Measurements from ENCODE around the gene IER5L.
"Not testable (repeated sequence)": the region's sequence is repeated elsewhere in the genome, so short reads cannot be mapped to it uniquely, and the experiment has no call there.

The IER5L gene

DNA sequence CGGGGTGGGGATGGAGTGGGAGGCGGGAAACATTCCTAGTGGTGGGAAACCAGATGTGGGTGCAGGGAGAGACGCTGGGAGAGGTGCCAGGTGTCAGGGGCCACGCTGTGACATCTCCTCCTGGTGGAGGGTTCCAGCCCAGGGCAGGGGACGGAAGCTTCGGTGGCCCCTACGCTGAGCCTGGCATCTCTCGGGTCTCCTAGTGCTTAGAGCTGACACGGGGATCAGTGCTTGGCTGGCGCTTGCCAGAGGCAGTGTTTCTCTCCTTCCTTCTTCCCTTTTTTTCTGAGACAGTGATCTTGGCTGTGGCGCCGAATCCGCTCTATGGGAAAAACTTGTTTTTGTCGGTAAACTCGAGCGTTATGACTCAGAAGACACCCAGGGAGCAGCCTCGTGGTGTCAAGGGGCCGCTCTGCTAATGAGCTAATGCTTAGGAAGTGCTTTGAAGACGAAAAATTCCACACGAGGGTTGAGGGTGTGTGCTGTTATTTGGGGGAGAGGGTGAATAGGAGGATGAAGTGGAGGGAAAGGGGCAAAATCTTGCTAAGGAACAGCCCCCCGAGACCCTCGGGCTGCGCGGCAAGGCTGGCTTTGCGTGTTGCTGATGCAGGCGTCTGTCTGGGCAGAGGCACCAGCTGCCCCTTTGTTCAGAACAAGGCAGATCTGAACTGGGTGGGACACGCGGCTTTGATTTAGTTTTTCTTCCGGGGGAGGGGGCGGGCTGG is 20.4 kb upstream of the IER5L start:
- in situ Hi-C loops (cut with MboI; ENCODE audit: low sequenced_read_pairs), result no loop called here
- H3K9me3 ChIP-seq, result no peaks in the 10 kb centered on the region
- H3K27me3 ChIP-seq (ENCODE audit: low read depth), result 0 out of 2 replicates have a peak, but pooled peaks cover 2% of the 10 kb centered on the region
- H3K4me3 ChIP-seq, result no peak overlapping the region
- no peaks in the 10 kb centered on the region for H3K36me3 ChIP-seq (replicated peaks)
- DNase-seq (ENCODE audit: low spot score in 2 of 2), result no peak
- peaks cover 3% of the 10 kb centered on the region for H3K4me1 ChIP-seq

DNA sequence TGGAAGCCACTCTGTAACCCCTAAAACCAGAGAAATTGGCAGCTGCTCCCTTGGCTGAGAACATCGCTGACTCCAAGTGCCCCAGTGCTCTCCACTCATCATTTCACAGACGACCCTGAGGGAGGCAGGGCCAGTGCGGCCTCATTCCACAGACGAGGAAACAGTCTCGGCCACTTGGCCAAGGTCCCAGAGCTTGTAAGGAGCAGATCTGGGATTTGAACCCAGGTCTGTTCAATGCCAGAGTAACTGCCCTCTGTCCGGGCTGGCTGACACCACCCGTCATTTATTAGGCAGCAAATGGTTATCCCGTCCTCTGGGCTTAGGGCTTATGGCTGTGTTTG is 19.9 kb upstream of the IER5L start:
- Histone ChIP-seq H3K4me1 (no peaks in the 10 kb centered on the region), H3K9me3 (no peaks in the 10 kb centered on the region), H3K27me3 (ENCODE audit: low read depth) (0 out of 2 replicates have a peak, but pooled peaks cover 2% of the 10 kb centered on the region), H3K4me3 (no peak overlapping the region), H3K36me3 (replicated peaks) (no peaks in the 10 kb centered on the region)
- in situ Hi-C loops (cut with MboI; ENCODE audit: low sequenced_read_pairs), result no loop called here
- DNase-seq (ENCODE audit: low spot score in 2 of 2), result no peak

DNA sequence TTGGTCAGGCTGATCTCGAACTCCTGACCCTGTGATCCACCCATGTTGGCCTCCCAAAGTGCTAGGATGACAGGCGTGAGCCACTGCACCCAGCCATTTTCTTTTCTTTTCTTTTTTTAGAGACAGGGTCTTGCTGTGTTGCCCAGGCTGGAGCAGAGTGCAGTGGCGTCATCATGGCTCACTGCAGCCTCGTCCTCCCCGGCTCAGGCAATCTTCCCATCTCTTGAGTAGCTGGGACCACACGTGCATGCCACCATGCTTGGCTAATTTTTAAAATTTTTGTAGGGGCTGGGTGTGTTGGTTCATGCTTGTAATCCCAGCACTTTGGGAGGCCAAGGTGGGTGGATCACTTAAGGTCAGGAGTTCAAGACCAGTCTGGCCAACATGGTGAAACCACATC is 19.0 kb upstream of the IER5L start:
- in situ Hi-C loops (cut with MboI; ENCODE audit: low sequenced_read_pairs); H3K27me3 ChIP-seq (ENCODE audit: low read depth); H3K9me3 ChIP-seq; H3K4me3 ChIP-seq; H3K4me1 ChIP-seq; DNase-seq (ENCODE audit: low spot score in 2 of 2); H3K36me3 ChIP-seq (replicated peaks): not testable (repeated sequence)

DNA sequence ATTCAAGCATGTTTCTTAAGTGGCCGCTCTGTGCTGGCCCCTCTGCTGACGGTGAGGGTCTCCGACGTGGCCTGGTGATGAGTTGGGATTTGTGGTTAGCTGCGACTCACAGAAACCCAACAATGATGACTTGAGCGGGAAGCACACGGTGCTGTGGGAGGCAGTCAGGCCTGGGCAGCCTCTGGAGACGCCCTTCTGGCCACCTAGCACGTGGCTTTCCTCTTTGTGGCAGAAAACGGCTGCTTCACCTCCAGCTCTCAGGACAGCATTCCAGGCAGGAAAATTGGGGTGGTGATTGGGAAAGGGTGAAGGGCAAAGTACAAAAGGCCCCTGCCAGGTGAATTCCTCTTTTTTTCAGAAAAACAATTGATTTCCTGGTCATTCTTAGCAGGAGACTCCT is 17.5 kb upstream of the IER5L start:
- Histone ChIP-seq H3K27me3 (ENCODE audit: low read depth) (0 out of 2 replicates have a peak, but pooled peaks cover 2% of the 10 kb centered on the region), H3K36me3 (replicated peaks) (no peaks in the 10 kb centered on the region), H3K9me3 (no peaks in the 10 kb centered on the region), H3K4me1 (no peaks in the 10 kb centered on the region), H3K4me3 (no peak overlapping the region)
- no peak for DNase-seq (ENCODE audit: low spot score in 2 of 2)
- in situ Hi-C loops (cut with MboI; ENCODE audit: low sequenced_read_pairs), result no loop called here

DNA sequence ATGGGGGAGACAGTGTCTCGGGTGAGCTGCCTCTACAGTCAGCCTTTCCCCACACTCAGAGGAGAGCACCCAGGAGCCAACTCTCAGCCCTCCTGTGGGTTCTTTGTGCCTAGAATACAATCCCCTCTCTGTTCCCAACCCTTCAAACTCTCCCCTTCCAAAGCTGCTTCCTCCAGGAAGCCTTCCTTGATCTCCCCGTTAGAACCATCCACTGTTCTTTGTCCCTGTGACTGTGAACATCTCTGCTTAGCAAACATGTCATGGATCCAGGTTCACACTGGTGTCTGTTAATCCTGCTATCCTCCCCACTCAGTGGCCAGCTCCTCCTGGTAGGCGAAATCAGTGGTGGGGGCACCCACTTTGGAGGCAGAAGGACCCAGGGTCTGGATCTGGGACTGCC is 16.2 kb upstream of the IER5L start:
- no peak overlapping the region for H3K4me3 ChIP-seq
- H3K4me1 ChIP-seq, result no peaks in the 10 kb centered on the region
- 0 out of 2 replicates have a peak, but pooled peaks cover 2% of the 10 kb centered on the region for H3K27me3 ChIP-seq (ENCODE audit: low read depth)
- H3K36me3 ChIP-seq (replicated peaks), result no peaks in the 10 kb centered on the region
- no peak for DNase-seq (ENCODE audit: low spot score in 2 of 2)
- in situ Hi-C loops (cut with MboI; ENCODE audit: low sequenced_read_pairs), result no loop called here
- H3K9me3 ChIP-seq, result no peaks in the 10 kb centered on the region

DNA sequence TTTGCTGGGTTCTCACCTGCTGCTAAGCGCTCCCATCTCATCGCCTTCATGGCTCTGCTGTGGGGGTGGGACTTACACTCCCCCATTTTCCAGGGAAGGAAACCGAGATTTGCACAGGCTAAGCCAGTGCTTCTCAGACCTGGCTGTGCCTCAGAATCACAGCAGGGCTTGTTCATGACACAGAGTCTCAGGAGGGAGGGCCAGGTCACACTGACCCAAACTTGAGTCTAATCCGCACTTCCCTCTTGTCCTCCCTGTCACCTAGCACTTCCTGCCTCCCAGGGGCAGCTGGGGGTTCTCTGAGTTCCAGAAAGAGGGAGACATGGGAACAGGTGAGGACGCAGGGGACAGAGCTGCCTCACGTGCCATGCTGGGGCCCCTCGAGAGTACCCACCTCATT is 15.6 kb upstream of the IER5L start:
- H3K27me3 ChIP-seq (ENCODE audit: low read depth), result 0 out of 2 replicates have a peak, but pooled peaks cover 2% of the 10 kb centered on the region
- in situ Hi-C loops (cut with MboI; ENCODE audit: low sequenced_read_pairs), result no loop called here
- H3K4me3 ChIP-seq, result no peak overlapping the region

DNA sequence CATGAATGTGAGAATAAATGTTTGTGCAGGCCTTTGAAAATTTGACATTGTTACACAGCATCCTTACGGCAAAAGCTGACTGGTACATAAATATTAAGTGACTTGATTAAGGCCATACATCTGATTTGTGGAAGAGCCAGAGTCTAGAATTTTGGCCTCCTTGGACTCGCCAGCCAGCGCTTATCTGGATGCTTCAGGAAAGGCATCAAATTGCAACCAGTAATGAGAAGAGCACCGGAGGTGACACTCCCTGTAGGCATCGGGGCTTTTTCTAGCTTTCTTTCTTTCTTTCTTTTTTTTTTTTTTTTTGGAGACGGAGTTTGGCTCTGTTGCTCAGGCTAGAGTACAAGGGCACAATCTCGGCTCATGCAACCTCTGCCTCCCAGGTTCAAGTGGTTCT is 13.2 kb upstream of the IER5L start:
- no peaks in the 10 kb centered on the region for H3K36me3 ChIP-seq (replicated peaks)
- H3K9me3 ChIP-seq, result peaks cover 5% of the 10 kb centered on the region
- in situ Hi-C loops (cut with MboI; ENCODE audit: low sequenced_read_pairs), result no loop called here
- no peaks in the 10 kb centered on the region for H3K4me1 ChIP-seq
- DNase-seq (ENCODE audit: low spot score in 2 of 2), result no peak
- 0 out of 2 replicates have a peak, but pooled peaks cover 2% of the 10 kb centered on the region for H3K27me3 ChIP-seq (ENCODE audit: low read depth)
- H3K4me3 ChIP-seq, result no peak overlapping the region

More for the DNA sequence above, 15.6 kb upstream of the IER5L start:
- Histone ChIP-seq H3K4me1 (no peaks in the 10 kb centered on the region), H3K36me3 (replicated peaks) (no peaks in the 10 kb centered on the region), H3K9me3 (no peaks in the 10 kb centered on the region)
- DNase-seq (ENCODE audit: low spot score in 2 of 2), result no peak

DNA sequence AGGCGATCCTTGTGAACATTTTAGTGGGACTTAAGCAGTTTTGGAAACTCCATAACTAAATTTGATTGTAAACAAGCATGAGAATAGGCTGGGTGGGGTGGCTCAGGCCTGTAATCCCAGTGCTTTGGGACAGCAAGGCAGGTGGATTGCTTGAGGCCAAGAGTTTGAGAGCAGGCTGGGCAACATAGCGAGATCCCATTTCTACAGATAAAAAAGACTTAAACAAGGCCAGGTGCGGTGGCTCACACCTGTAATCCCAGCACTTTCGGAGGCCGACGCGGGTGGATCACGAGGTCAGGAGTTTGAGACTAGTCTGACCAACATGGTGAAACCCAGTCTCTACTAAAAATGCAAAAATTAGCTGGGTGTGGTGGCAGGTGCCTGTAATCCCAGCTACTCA is 11.9 kb upstream of the IER5L start:
- H3K36me3 ChIP-seq (replicated peaks); H3K4me3 ChIP-seq; H3K9me3 ChIP-seq; DNase-seq (ENCODE audit: low spot score in 2 of 2); H3K27me3 ChIP-seq (ENCODE audit: low read depth); in situ Hi-C loops (cut with MboI; ENCODE audit: low sequenced_read_pairs); H3K4me1 ChIP-seq: not testable (repeated sequence)

DNA sequence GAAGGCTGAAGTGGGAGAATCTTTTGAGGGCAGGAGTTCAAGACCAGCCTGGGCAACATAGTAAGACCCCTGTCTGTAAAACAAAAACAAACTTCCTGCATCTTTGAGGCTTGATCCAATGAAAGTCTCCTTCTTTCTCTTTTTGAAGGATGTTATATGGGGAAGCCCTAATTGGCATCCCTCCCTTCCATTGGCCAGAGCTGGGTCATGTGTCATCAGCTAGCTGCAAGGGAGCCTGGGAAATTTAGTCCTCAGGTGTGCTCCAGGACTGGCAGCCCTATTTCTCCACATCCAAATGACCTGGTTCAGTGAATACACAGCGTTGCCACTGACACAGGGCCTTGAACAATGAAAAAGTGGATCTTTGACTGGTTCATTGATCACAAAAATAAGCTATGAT is 9.0 kb upstream of the IER5L start:
- Histone ChIP-seq H3K4me1 (no peaks in the 10 kb centered on the region), H3K36me3 (replicated peaks) (no peaks in the 10 kb centered on the region), H3K9me3 (peaks cover 5% of the 10 kb centered on the region), H3K27me3 (ENCODE audit: low read depth) (no peaks in the 10 kb centered on the region), H3K4me3 (no peak overlapping the region)
- in situ Hi-C loops (cut with MboI; ENCODE audit: low sequenced_read_pairs), result no loop called here
- no peak for DNase-seq (ENCODE audit: low spot score in 2 of 2)

DNA sequence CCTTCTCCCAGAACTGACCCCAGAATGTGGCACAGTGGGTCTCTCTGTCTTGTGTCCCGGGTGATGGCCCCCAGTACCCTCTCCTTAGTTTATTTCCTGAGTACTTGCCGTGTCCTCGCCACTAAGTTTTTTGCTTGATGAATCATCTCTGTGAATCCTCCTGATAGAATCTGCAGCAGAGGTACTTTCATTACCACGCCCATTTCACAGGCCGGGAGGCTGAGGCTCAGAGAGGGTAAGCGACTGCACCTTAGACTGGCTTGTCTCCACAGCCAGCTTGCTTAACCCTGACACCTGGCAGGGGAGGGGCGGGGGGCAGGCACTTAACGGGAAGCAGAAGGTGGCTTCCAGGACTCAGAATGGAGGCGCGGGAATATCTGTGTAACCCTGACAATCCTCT is 7.9 kb upstream of the IER5L start:
- in situ Hi-C loops (cut with MboI; ENCODE audit: low sequenced_read_pairs), result no loop called here
- Histone ChIP-seq H3K9me3 (peaks cover 5% of the 10 kb centered on the region), H3K4me3 (no peak overlapping the region), H3K4me1 (no peaks in the 10 kb centered on the region), H3K27me3 (ENCODE audit: low read depth) (no peaks in the 10 kb centered on the region), H3K36me3 (replicated peaks) (no peaks in the 10 kb centered on the region)
- DNase-seq (ENCODE audit: low spot score in 2 of 2), result no peak

DNA sequence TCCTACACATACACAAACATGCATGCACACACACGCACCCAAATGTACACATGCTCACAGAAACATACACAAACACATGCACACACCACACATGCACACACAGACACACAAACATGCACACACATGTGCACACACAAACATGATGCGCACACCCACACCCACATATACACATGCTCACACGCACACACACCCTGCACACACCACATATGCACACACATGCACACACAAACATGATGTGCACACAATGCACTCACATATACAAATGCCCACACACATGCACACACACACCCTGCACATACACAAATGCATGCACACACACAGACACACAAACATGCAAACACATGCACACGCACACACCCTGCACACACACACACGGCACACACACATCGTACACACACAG is 7.3 kb upstream of the IER5L start:
- Histone ChIP-seq H3K9me3 (peaks cover 5% of the 10 kb centered on the region), H3K27me3 (ENCODE audit: low read depth) (no peaks in the 10 kb centered on the region), H3K4me1 (no peaks in the 10 kb centered on the region), H3K4me3 (no peak overlapping the region), H3K36me3 (replicated peaks) (no peaks in the 10 kb centered on the region)
- in situ Hi-C loops (cut with MboI; ENCODE audit: low sequenced_read_pairs), result no loop called here
- no peak for DNase-seq (ENCODE audit: low spot score in 2 of 2)

DNA sequence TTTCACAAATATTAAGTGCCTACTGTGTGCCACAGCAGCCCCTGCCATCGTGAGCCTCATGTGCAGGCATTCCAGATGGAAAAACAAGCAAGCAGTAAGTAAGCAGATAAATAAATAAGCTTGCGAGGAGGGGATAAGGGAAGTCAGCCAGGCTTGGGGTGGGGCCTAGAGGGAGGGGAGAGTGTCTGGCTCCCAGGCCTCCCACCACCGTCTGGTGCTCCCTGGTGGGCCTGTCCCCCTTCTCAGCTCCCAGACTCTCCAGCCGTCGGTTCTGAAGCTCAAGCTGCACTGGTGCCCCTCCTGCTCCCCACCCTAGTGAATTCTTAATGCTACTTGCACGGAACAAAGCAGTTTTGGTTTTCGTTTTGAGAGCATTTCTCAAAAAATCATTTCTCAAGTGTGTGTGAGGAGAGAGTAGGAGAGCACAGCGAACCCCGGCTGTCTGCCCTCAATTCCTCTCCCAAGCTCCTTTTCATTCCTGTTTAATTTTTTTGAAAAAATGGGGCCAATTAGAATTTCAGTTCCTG is 6.6 kb upstream of the IER5L start:
- DNase-seq (ENCODE audit: low spot score in 2 of 2), result no peak
- Histone ChIP-seq H3K9me3 (peaks cover 5% of the 10 kb centered on the region), H3K27me3 (ENCODE audit: low read depth) (no peaks in the 10 kb centered on the region), H3K4me1 (no peaks in the 10 kb centered on the region), H3K4me3 (no peak overlapping the region), H3K36me3 (replicated peaks) (no peaks in the 10 kb centered on the region)
- in situ Hi-C loops (cut with MboI; ENCODE audit: low sequenced_read_pairs), result no loop called here

DNA sequence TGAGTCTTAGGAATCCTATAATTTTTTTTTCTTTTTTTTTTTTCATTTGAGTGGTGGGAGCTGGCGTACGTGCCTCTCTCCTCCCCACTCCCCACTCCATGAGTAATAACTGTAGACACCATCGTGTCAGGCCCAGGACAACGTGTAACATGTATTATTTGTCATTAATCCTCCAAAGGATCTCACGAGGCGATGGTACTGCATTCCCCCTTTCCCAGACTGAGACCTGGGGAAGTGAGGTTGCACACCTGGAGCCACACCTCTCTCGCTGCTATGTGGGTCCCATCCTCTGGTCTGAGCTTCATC is 6.1 kb upstream of the IER5L start:
- H3K9me3 ChIP-seq, result peaks cover 5% of the 10 kb centered on the region
- in situ Hi-C loops (cut with MboI; ENCODE audit: low sequenced_read_pairs), result no loop called here
- no peak overlapping the region for H3K4me3 ChIP-seq
- DNase-seq (ENCODE audit: low spot score in 2 of 2), result no peak
- no peaks in the 10 kb centered on the region for H3K36me3 ChIP-seq (replicated peaks)
- no peaks in the 10 kb centered on the region for H3K27me3 ChIP-seq (ENCODE audit: low read depth)
- no peaks in the 10 kb centered on the region; the same call in 1 of the 2 replicates for H3K4me1 ChIP-seq

DNA sequence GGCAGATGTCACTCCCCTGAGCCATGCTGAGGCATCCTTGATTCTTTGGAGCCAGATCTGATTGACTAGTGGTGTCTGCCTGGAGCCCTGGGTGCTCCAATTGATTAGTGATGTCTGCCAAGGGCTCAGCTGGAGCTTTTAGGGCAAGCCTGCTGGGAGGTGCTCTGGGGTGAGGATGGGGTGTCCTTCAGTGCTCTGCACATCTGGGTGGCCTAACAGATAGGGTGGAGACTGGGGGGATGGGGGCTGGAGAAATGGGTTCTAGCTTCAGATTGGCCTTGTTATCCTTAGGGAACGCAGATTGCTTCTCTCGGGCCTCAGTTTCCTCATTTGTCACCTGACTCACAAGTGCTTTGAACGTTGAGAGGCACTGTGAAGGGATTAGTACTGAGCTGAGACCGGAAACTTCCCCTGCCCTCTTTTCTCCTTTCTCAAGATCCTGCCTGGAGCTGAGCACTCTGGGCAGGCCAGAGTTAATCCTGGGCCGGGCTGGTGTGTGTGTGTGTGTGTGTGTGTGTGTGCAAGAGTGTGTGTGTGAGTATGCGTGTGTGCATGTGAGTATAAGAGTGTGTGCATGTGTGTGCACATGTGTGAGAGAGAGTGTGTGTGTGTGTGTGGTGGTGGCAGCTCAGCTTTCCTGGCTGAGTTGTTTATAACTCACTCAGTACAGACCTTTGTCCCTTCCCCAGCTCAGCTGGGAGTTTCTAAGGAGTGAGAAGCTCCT is 5.6 kb upstream of the IER5L start:
- H3K4me1 ChIP-seq, result peaks cover 5% of the 10 kb centered on the region
- no peak for DNase-seq (ENCODE audit: low spot score in 2 of 2)
- peaks cover 5% of the 10 kb centered on the region for H3K9me3 ChIP-seq
- H3K27me3 ChIP-seq (ENCODE audit: low read depth), result no peaks in the 10 kb centered on the region
- in situ Hi-C loops (cut with MboI; ENCODE audit: low sequenced_read_pairs), result no loop called here
- H3K36me3 ChIP-seq (replicated peaks), result no peaks in the 10 kb centered on the region
- H3K4me3 ChIP-seq, result no peak overlapping the region

Data from HAP-1 (cell line).